ENCODE results near the gene NSRP1.

DNA sequence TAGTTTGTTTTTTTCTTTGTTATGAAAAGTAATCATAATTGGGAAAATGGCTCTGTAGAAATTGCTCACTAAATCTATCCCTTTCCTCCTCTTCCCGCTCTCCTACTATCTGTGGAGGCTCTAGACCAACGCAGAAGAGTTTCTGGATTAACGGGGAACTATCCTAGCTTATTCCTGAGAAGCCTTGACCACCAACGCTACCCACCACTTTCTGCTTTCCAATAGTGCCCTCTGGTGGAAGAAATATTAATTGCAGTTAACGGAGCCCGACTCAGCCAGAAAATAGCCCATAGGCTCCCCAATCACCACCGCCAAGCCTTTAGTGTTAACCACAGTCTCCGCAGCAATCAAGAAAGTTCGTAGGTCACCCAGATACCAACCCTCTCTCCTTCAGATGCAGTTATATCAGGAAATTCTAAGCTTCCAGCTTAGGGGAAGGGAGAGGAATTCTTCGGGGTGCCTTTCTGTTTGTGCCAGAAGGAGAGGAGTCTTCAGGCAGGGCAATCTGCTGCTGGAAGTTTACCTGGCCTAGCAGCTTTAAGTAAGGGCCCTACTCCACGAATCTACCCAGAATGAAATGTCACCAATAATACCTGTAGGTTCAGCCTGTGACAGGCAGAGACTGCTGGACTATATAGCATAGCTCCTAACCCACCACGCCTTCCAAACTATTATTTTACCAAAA lies 23.0 kb upstream of the NSRP1 start:
- TF ChIP-seq, protein P1, sequence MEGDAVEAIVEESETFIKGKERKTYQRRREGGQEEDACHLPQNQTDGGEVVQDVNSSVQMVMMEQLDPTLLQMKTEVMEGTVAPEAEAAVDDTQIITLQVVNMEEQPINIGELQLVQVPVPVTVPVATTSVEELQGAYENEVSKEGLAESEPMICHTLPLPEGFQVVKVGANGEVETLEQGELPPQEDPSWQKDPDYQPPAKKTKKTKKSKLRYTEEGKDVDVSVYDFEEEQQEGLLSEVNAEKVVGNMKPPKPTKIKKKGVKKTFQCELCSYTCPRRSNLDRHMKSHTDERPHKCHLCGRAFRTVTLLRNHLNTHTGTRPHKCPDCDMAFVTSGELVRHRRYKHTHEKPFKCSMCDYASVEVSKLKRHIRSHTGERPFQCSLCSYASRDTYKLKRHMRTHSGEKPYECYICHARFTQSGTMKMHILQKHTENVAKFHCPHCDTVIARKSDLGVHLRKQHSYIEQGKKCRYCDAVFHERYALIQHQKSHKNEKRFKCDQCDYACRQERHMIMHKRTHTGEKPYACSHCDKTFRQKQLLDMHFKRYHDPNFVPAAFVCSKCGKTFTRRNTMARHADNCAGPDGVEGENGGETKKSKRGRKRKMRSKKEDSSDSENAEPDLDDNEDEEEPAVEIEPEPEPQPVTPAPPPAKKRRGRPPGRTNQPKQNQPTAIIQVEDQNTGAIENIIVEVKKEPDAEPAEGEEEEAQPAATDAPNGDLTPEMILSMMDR (IDR thresholded peaks at IDR 0.05): peak; percentile 32 to 80 (median 70)
- TF ChIP-seq POLR2AphosphoS5 (IDR thresholded peaks at IDR 0.05): no peak
- no peak for TF ChIP-seq EP300 (IDR thresholded peaks at IDR 0.05)
- no peak for TF ChIP-seq POLR2A (IDR thresholded peaks at IDR 0.05)
